Measurements from ENCODE around the gene THG1L.

Gene THG1L

DNA sequence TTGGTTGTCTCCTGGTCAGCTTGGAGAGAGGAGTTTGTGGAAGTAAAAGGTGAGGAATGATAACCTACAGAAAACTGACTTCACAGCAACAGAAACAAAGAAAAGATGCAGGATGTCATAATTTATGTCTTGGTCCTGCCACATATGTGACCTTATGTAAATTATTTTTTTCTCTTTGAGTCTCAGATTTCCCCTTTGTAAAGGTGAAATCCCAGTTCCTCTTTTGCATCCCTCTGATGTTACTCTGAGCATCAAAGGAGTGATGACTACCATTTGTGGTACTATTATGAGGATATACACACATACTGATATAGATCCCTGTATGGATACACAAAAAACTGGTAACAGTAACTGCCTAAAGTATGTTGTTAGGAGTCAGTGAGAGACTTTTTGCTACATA, 1.4 kb upstream of the THG1L start:
- no peak for DNase-seq

DNA sequence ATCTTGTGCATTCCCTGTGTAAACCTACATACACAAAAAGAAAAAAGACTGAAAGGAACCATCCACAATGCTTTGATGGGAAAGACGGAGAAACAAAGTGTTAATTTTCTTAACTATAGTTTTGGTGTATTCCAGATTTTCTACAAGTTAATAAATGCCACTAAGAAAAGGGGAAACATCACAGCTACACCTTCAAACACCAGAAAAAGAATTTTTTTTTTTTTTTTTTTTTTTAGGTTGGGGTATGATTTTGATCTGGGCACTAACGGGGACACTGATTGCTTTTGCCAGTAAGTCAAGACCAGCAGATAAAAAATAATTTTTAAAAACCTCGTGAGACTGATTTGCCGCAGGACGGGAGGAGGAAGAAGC, 334 bp upstream of the THG1L start:
- DNase-seq = no peak

DNA sequence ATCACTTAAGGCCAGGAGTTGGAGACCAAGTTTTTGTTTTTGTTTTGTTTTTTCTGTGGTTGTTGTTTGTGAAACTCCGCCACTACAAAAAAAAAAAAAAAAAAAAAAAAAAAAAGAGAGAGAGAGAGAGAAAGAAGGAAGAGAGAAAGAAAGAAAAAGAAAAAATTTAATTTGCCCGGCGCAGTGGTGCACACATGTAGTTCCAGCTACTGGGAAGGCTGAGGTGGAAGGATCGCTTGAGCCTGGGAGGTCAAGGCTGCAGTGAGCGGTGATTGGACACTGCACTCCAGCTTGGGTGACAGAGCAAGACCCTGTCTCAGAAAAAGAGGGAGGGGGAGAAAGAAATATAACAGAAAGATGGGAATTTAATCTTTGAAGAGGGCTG, 902 bp downstream of the THG1L start:
- no peak for DNase-seq

DNA sequence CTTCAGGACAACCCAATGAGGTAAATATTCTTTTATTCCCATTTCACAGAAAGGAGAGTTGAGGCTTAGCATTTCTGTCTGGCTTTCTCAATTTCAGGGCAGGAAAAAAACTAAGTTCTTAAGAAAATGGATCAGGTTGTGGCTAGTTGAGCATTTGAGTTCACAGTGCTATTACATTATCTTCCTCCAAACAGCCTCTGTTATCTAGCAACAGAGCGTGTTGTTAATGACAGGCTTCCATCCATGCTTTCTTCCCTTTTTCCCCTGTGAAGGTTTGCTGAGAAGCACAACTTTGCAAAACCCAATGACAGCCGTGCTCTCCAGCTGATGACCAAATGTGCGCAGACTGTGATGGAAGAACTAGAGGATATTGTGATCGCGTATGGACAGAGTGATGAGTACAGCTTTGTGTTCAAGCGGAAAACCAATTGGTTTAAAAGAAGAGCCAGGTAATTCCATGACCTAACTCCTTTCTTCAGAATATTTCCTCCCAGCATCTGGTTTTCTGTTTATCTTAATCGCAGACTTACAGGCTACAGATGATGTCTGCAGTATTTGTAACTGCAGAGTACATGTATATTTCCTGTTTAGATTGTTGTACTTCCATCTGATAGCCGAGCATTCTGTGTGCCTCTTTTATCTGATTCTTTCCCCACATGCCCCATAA, 1.5 kb downstream of the THG1L start:
- DNase-seq = no peak

DNA sequence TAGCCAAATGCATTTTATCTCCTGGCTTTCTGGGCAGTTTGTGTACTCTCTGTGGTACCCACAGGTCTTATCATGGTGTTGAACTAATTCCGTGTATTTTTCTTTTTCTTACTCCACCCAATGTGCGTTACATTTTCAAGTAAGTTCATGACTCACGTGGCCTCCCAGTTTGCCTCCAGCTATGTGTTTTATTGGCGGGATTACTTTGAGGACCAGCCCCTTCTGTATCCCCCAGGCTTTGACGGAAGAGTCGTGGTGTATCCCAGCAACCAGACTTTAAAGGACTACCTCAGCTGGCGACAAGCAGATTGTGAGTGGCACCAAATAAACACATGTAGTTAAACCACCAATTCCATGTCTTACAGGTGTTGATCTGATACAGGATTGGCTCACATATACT, 3.2 kb downstream of the THG1L start:
- DNase-seq = no peak

DNA sequence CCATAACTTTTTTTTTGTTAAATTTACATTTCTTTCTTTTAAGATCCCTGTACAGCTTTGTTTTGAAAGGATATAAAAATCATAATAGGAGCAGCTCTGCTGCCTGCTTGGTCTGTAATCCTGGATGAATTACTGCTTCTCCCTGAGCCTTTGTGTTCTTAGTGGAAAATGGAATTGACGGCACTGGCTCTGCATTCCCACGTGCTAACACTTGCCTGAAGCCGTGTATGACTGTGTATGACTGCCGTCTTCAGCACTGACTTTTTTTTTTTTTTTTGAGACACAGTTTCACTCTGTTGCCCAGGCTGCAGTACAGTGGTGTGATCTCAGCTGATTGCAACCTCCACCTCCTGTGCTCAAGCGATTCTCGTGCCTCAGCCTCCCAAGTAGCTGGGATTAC, 4.8 kb downstream of the THG1L start:
- no peak for DNase-seq

- no peak for DNase-seq
Measured at GRCh38 chr5:157739388-157740228, 8.4 kb downstream of the THG1L start.

DNA sequence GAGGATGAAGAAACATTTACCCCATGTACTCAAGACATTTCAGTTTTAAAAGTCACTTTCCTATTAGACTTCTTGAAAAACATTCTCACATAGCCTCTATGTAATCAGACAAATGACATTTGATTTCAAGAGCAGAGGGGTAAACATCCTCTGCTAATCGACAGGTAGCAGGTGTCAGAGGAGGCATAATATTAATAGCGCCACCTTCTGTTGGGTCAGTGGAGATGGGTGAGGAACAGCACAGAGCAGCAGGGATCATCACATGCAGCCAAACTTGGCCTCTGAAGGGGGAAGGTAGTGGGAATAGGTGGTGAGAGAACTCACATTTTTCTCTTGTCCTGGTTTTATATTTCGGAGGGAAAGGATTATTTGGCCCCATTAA, 9.0 kb downstream of the THG1L start:
- DNase-seq = peak; percentile 55

DNA sequence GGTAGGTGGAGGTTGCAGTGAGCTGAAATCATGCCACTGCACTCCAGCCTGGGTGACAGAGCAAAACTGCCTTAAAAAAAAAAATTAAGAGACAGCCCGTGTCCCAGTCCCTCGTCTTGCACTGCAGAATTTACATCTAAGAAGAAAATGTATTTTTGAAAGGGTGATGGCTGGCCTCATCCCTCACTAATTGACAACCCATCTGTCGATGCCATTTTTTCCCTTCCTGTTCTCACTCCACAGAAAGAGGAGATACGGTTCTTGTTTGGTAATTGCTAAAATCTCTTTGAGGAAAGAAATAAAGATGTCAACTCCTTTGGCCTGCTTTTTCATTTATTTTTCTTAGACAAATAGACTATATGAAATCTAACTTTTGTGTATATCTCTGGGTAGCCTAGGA, 9.9 kb downstream of the THG1L start:
- DNase-seq = no peak

- peak; percentile 92 for DNase-seq
Measured at GRCh38 chr5:157743163-157744050, 12.2 kb downstream of the THG1L start, which contains the start of gene LSM11. Gene LSM11 (plus strand): TSS chr5:157743712. CDS start chr5:157743751, 39 bp downstream.

DNA sequence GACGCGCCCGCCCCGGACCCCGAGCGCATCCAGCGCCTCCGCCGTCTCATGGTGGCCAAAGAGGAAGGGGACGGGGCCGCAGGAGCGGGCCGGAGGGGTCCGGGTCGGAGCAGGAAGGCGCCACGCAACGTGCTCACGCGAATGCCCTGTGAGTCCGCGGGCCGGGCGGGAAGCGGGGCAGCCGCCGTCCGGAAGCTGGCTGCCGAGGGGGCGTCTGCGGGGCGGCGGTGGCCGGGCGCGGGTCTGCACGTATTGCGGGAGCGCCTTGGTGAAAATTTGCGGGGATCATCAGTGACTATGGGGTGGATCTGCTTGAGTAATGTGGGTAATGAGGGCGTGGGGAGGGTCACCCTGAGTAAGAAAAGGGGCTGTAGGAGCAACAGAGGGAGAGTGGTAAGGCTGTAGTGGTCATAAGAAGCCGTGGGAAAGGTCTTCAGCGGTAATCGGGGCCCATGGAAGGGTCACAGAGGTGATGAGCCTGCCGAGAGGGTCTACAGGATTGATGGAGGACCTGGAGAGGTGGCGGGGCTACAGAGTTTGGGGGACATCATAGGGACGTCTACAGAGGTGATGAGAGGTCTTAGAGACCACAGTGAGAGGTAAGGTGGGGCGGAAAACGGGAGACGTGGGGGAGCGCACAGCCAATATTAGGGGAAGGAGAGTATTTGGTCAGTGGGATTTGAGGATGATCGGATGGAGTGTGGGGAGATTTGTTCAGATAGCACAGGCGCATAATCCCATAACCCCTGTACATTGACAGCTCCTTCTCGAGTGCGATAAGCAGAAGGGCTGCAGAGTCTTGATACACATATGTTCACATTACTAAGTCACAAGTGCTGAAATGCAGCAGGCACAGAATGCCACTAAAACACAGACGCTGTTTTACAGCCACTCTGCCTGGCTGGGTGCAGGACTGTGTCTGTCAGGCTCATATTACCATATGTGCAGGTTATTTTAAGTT, 13.1 kb downstream of the THG1L start:
- DNase-seq = peak; percentile 23

DNA sequence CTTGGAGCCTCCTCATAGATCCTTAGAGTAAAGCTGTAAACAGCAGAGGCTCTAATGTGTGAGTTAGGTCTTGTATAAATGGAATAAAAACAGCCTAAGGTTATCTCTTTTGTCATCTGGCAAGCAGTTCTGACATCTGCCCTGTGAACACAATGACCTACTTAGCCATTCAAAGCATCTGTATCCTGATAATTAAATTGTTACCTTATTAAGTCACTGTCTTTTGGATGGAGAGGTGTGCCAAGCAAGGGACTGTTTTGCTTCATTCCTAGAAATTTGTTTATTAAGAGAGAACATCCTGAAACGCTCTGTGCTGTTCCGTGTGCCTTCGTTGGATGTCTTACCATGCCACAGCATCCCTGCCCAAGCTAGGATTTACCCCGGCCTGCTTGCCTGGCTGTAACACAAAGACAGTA, 13.8 kb downstream of the THG1L start:
- DNase-seq = no peak

DNA sequence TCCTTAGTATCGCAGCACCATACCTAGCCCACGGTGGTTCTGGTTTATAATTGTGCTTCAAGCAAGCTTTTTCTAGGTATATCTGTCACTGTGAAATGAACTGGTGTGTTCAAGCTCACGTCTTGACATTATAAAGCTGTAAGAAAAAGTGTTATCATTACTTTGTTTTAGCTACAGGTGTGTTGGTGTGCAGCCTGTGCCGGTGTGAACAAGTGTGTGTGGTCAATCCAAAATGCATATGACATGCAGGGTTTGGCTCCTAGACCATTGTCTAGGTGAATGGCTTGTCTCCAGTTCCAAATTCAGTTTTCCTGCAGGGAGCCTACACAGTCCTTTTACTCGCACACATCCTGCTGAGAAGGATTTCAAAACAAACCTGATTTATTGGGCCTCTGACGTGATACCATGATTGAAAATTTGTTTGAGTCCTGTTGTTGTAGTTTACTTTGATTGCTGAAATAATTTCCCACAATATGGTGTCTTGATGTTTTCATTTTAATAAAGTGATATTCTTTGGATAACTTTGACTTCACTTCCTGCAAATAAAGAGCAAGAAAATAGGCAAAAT, 16.0 kb downstream of the THG1L start:
- no peak for DNase-seq

- no peak for DNase-seq
Measured at GRCh38 chr5:157747766-157748700, 16.8 kb downstream of the THG1L start.

- DNase-seq = no peak
Measured at GRCh38 chr5:157748760-157749461, 17.7 kb downstream of the THG1L start.

- DNase-seq = no peak
Measured at GRCh38 chr5:157749462-157749799, 18.2 kb downstream of the THG1L start.

DNA sequence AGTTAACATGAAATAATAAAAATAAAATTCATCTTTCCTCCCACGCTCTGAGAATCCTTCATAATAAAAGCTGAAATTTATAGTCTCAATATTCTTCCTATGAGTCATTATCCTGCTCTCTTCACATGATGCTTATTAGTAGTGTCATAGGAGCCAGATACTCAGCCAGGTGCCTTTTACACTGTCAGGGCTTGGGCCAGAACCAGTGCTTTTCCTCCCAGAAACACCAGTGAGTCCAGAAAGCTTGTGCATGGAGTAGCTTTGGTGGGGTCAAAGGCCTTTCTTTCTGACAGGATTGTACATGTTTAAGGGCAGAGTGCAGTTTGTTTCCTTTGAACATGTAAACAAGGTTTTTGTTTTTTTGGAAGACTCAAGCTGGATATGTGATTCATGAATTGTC, 19.1 kb downstream of the THG1L start:
- no peak for DNase-seq

DNA sequence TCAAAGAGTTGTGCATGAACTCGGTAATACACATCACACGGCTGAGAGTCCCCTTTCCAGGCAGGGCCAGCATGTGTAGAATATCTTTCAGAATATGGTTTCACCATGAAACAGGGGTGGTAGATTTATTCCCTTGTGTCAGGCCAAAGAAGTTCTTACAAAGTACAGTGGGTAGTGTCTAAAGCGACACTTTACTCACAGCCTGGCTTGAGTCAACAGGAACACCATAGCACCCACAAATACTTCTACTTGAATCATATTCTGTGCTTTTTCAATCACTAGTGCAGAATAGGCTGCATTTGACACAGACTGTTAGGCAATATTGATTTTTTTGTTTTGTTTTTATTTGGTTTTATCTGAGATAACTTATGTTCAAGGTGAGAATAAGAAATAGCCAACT, 24.9 kb downstream of the THG1L start:
- DNase-seq = no peak

DNA sequence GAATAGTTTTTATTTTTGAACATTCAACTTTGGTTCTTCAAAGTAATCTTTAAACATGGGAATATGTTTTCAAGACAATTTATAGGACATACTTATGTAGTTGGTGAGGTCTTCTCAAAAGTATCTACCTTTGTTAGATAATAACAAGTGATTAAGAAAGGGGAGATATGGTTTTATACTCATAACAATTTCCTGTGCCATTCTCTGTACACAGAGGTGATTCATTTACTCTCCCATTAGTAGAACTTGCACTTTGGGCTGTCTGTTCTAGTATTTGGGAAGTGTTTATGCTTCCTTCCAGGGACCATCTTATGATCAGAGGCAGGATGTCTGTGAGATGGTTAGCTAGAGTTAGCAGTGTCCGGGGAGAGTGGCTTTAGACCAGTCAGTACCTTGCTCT, 27.5 kb downstream of the THG1L start:
- DNase-seq = no peak
